Measurements from ENCODE around the gene LY86.

Gene LY86

DNA sequence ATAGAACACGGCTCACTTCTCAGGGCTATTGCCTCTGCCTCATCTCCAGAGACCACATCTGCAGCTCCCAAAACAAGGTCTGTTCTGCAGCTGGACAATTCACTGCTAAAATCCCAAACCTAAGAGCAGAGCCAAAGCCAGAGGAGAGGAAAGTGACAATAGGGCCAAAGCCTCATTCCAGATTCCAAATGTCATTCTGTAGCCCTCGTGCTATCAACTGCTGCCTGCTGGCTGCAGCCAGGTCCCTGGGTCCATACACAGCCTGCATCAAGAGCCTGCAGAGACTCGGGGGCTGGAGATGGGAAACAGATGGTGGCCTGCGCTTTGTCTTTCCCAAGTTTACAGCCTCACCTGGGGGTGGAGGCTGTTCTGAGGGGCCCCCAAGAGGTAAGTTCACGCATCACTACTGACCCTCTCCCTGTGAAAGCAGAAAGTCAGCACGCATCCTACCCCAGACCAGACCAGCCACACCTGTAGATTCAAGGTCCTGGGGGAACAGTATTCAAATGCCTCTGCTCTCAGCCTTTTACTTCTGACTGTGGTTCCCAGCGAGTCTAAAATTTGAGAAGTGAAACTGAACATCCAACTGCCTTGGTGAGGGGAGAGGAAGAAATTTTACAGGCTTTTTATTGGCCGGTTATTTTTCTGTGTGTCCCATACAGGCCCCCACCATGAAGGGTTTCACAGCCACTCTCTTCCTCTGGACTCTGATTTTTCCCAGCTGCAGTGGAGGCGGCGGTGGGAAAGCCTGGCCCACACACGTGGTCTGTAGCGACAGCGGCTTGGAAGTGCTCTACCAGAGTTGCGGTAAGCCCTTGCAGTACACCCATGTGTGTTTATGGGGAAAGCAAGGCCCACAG is at the start of gene LY86:
Gene LY86 (plus strand): TSS at position 657 of the 860 bp plus-strand sequence. CDS start 15 bp downstream, at position 672.
- ATAC-seq: peak; percentile 9 to 29

DNA sequence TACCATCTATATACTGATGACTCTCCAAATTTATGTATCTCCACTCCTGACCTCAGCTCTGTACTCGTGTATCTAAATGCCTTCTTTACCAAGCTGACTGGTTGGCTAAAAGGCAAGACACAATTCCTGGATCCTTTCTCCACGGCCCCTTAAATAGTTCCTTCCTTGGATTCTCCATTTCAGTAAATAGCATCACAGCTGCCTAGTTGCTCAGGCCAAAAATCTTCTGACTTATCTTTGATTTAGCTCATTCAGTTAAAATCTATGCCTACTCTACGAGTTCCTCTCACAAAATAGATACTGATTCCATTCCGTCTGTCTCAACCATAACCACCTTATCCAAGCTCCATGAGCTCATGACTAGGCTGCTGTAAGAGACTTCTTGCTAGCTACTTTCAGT is 49.5 kb upstream of the LY86 start:
- ATAC-seq: no peak

DNA sequence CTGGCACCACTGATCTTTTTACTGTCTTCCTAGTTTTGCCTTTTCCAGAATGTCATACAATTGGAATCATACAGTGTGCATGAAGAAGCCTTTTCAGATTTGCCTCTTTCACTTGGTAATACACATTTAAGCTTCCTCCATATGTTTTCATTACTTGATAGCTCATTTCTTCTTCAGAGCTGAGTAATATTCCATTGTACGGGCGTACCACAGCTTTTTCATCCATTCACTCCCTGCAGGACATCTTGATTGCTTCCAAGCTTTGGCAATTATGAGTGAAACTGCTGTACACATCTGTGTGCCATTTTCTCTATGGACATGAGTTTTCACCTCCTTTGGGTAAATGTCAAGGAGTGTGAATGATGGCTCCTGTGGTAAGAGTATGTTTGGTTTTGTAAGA is 46.2 kb upstream of the LY86 start:
- no peak for ATAC-seq

DNA sequence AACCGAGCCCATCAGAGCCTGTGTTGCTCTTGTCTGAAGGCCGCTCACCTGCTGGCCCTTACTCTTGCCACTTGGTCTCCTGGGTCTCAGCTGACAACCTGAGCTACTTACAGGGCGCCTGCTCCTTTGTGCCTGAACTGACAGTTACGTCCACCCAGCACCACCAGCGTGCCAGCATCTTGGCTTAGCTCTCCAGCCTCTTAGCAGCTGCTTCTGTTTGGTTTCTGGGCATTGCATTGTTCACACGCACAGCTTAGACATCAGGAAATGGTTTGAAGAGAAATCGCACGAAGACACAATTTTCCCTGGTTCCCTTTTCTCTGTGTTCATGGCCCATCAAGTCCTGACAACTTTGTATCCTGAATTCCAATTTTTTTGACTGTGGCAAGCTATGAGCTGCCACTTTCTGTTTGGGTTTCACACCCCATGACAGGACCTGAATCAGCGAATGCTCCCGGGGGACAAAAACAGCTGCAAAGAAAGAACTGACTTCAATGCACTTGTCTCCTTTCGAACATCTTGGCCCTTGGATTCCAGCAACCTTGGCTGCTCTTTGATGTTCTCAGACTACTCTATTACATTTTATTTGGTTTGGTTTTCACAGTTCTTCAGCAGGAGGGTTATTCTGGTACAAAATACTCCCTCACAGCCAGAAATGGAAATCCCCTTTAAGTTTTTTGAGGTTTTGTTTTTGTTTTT is 45.2 kb upstream of the LY86 start:
- ATAC-seq: no peak

DNA sequence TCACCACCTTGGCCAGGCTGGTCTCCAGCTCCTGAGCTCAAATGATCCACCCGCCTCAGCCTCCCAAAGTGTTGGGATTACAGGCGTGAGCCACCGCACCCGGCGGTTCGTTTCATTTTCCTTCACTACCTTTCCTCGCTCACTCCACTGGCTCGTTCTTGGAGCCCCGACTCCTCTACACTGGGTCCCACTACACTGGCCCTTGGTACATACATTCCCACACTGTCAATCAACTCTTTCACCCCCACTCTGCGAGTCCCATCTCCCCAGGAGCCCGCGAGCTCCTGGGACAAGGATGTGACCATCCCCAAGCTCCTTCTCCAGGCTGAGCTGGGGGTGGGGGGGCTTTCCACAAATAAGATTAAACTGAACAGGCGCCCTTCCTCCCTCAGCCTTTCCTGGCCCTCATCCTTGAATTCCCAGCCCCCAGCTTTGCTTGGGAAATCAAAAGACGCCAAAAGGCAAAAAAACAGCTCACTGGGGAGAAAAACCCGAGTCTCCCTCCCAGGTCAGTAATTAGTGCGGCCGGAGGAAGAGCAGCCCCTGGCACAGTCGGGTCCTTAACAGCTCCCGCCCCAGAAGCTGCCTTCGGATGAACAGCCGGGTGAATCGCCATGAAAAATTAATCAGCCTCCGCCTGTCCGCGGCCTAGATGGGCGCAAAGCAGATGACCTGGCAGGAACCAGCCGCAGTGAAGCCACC is 42.8 kb upstream of the LY86 start:
- no peak for ATAC-seq

DNA sequence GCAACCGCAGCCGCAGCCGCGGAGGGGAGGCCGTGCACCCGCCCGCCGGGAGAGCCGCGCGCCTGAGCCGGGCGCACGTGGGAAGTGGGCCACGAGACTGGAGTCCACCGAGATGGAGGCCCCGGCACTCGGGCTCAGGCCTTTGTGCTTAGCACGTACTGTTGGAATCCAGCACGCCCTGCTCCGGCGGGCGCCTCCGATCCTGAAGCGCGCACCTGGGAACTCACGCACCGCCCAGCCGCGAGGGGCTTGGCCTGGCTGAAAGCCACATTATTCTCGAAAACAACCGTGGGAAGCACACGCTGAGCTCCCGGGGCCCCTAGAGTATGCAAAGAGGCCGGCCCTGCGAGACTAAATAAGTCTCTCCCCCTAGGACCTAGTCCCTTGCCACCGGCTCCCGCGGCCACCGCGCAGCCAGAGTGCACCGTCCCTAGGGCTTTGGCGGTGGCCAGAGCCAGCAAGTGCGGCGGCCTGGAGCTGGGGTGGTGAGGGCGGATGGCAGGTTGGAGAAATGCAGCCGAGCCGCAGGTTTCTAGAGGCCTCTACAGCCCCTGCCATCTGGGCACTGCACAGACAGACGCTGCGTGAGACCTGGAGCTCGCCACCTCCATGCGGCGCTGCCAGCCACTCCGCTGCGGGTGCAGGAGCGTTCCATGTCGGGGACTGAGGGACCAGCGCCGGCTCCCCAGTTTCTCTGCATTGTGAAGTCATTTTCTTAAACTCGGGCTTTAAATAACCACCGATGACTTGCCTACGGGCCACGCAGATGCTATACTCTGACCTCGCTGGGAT is 42.0 kb upstream of the LY86 start:
- peak; percentile 40 to 61 for ATAC-seq

DNA sequence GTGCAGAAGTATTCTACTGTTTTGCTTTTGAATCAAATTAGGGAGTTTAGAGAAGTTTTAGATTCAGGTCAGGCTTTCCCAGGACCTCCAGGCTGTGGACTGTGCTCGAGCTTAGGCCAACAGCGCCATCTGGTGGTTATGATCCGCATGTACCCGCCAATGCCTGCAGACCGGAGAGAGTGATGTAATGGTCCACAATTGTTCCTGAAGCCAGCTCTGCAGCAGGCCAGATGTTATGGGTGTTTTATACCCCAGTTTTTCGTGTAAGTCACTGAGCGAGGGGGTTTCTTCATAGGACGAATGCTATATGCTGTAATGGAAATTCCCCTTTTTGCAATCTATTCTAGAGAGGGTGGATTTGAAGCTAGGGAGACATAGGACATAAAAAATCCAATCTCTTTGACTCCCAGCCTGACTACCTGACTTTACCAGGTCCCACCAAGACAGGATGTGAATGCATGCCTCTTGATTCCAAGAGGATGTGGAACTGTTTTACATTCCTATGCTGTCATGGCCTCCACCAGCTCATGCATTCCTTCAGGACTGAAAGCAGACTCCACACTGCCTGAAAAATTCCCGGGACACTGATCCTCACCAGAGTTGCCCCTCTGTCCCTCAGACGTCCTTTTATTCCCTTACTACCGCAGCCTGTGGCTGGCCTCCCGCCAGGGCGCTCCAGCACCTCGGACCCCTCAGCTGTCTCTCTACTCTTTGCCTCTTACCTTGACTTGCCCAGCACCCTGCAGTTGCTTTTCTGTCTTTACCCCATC is 41.2 kb upstream of the LY86 start:
- ATAC-seq: peak; percentile 89 to 94

DNA sequence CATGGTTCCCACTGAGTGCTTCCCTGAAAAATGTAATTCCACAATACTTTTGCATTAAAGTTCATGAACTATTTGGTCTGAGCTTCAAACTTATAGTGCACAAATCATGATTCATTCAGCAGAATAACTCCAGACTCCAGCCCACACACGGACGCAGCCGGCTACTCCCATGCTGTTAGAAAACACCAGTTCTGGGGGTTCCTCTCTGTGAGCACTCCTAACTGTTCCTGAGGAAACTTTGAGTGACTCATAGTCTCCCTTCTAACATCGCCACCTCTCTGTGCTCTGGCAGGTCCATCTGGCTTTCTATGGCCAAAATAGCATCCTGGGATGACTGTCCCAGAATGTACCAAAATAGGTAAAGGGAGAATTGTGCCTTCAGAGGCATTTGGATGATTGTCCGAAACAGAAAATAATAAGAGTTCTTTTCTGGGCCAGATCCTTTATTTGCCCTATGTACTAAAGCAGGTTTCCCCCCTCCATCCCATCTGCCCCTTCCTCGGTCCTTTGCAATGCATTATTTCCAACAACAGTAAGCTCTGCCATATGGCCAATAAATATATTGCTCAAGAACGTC is 32.3 kb upstream of the LY86 start:
- ATAC-seq: no peak

DNA sequence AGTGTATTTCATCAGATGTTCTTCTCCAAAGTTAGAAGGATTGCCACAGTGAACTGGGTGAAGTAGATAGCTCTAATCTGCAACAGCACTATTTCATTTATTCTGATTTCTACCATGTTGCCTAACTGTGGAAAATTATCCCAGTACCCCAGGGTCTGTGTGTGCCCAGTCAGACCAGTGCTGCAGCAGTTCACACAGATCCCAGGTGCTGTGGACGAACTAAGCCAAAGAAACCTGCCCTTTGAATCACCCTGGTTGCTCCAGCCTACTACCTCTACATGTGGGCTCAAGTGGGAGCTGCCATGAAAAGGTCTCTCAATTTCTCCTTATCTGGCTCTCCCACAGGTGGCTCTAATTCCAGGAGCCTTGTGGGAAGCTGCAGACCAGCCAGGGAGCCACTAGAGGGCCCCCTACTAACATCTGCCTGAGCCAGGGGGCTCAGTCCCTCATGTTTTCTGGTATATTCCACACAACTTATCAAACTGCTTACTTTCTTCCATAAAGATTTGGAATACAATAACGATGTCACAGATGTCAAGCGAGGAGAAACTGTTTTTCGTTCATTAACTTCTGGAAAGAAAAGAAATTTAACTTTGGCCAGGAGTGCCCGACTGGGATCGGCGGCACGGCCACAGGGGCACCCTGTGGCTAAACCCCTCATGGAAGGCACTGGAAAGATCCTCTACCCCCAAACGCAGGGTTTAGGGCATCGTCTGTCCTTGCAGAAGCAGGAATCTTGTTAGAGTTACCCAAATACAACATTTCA is 31.6 kb upstream of the LY86 start:
- ATAC-seq: no peak

DNA sequence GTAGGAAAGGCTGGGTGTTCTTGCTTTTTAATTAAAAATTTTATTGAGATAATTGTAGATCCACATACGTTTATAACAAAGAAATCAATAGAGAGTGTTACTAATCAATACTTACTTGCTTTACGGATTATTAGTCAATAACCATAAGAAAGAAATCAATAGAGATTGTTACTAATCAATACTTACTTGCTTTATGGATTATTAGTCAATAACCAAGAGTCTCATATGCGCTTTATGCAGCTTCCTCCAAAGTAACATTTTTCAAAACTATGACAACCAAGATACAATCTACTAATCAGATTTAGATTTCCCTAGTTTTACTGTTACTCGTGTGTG is 31.0 kb upstream of the LY86 start:
- ATAC-seq: no peak

DNA sequence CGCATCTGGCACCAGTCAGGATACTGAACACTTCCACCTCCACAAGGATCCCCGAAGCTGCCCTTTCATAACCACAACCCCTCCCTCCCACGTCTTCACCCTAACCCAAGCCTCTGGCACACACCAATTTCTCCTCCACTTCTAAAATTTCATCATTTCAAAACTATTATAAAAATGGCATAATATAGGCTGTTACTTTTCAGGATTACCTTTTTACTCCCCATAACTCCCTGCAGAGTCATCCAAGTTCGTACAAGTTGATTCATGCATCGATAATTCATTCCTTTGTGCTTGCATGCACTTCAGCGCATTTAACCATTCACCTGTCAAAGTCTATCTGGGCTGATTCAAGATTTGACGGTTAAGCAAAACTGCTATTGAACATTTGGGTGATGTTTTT is 30.6 kb upstream of the LY86 start:
- no peak for ATAC-seq

DNA sequence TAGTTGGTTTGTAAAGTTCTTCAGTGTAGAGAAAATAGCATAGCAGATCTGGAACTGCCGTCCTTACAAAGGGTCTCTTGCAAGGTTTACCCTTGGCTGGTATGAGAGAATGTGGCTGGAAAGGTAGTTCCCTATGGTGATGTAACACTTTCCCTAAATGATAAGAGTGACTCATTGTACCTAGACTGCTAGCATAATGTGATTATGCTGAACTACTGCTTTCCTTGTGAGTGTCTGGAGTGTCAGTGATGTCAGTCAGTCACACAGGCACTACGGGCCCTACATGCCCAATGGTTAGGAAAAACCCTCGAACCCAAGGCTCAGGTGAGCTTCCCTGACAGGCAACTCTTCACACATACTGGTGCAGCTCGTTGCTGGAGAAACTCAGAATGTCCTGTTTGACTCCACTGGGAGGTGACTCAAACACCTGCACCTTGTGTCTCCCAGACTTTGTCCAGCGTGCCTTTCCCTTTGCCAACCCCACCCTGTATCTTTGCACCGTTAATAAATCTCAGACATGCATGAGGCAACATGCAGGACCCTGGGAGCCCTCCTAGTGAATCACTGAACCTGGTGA is 28.4 kb upstream of the LY86 start:
- ATAC-seq: peak; percentile 32 to 70

DNA sequence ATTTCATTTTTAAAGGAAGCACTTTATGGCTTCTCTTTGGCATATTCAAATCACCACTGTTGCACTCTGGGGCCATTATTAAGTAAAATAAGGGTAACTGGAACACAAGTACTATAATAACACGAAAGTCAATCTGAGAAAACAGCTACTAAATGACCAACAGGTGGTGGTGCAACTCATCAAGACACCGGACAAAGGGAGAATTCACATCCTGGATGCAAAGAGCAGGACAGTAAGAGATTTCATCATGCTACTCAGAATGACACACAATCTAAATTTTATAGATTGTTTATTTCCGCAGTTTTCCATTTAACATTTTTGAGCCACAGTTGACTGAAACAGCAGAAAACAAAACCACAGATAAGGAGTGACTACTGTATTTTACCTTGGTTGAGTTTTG is 27.6 kb upstream of the LY86 start:
- no peak for ATAC-seq

DNA sequence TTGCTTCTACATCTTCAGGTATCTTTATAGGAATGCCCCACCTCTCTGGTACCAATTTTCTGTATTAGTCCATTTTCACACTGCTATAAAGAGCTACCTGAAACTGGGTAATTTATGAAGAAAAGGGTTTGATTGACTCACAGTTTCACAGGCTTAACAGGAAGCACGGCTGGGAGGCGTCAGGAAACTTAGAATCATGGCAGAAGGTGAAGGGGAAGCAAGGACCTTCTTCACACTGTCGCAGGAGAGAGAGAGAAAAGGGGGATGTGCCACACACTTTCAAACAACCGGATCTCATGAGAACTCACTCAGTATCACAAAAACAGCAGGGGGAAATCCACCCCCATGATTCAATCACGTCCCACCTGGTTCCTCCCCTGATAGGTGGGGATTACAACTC is 24.4 kb upstream of the LY86 start:
- no peak for ATAC-seq

DNA sequence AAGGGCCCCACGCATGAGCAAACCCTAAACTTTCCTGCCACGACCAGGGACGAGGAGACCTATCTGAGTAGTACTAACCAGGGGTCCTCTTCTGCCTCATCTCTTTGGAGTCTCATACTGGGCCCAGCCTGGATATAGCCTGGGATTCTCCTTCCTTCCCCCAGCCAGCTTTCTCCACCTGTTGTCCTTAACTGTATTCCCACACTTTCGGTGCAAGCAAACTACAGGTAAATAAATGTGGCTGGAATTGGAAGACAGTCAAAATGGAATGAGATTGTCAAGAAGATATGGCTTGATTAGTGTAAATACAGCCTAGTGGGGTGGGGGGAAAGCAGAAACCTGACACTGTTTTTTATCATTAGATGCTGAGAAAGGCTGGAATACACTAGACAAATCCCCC is 23.5 kb upstream of the LY86 start:
- no peak for ATAC-seq

DNA sequence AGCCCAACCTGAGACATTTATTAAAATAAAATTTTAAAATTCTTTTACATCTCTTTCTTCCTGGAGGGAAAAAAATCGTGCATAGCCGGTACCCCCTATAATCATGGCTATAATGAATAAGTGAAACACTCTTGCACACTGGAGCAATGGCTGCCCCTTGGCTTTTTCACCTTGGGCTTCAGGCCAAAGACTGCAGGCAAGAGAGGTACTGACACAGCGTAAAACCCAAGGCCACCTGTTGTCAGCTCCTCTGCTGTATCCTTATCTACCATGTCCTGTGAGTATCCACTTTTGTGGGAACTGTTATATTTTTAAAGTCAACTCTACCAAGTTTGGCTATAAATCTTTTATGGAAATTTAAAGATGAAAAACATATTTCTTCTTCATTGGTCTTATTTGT is 23.0 kb upstream of the LY86 start:
- ATAC-seq: no peak

DNA sequence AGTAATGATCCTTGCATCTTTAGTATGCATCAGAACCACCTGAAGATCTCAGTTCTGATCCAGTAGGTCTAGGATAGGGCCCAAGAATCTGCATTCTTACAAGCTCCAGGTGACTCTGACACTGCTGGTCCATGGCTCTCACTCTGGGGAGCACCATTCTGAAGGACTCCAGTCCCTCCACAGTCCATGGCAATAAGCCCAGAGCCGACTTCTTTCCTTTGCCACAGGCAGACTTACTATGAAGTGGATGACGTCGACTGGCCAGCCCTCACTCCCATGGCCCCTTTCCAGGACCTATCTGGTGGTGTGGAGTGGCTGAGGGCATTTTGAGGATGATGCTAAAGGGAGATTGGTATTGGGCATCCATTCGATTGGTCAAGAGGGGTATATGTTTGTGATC is 21.8 kb upstream of the LY86 start:
- no peak for ATAC-seq

DNA sequence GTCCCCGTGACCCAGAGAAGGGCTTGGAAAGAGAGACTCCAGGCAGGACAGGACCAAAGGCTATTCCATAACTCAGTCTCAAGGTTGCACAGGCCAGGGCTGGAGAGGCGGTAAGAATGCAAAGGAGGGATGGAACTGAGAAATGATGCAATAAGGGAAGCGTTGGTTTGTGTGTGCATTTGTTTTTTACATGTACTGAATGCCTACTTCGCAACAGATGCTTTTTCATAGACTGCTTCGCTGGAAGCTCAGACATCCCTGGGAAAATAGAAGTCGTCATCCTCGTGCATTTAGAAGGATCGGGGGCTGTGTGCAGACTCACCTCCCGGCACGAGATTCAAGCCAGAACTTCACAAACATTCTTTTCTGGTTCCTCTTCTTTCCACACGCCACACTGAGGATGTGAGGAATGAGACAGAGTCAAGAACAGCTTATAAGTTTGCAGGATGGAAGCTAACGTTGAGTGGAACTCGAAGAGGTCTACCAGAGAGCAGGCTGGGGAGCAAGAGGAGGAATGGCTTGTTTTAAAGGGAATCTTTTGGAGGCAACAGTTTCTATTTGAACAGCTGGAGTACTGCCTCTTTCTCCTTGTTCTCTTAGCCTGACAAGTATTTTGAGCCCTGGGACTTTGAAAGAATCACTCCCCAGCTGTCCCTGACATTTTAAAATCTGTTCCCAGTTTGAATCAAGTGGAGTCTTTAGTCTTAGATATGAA is 19.3 kb upstream of the LY86 start:
- no peak for ATAC-seq

DNA sequence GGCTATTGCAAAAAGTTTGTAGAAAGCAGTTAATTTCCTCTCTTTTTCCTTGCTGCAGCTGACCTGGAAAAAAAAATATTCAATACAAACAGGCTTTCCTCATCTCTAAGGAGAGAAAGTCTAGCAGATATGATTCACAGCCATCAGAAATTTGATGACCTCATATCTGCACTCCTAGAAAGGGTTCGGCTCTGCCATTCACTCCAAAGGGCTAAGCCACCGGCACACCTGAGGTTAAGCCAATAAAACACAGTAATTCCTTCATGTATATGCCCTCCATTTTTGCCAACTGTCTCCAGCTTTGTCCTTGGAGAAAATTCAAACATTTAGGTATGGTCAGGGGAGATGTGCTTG is 18.7 kb upstream of the LY86 start:
- no peak for ATAC-seq

Measured in activated CD4-positive, CD25-positive, alpha-beta regulatory T cell treated with anti-CD3 and anti-CD28 coated beads, Interleukin-2, amount 50 U/mL, for 24 hours (primary cell).